GM12878 (cell line): Measurements from ENCODE around the gene FEM1B. TPM values are rescaled to one million over a fixed set of nuclear protein-coding genes. Genes with fewer than 3 reads are reported as not detected.

ENCODE experiments used
- ATAC-seq: fragments of 200-7000 bp; cut with Tn5 transposase; 3 replicates; pipeline ENCODE4 v1.9.1; 2020; ENCODE audit warnings: mild to moderate bottlenecking, moderate library complexity
- BruUV-seq: library from RNA; stranded (reverse); fragments of 400-500 nt; replicated peaks from 2 replicates; lab custom pipeline; 2021; lab: Mats Ljungman, UMichigan
- CTCF ChIA-PET: fragments of 300-600 bp; sonication (Branson Sonifier 250); formaldehyde crosslinking; extraction: SDS; loops from one replicate; lab custom pipeline; 2021; ENCODE audit warnings: inconsistent platforms; lab: Yijun Ruan, JAX
- POLR2A ChIA-PET: fragments of 350-600 bp; formaldehyde crosslinking; extraction: SDS; loops from one replicate; lab custom pipeline; 2021; ENCODE audit warnings: inconsistent platforms; lab: Charles Lee
- RAD21 ChIA-PET: fragments of 300-600 bp; sonication (Branson Sonifier 250); formaldehyde crosslinking; loops from one replicate; lab custom pipeline; 2023; ENCODE audit warnings: antibody characterized with exemption; ENCODE audit not compliant: unreplicated experiment; lab: Charles Lee
- SMC1A ChIA-PET: fragments of 300-600 bp; sonication (Branson Sonifier 250); formaldehyde crosslinking; loops from one replicate; lab custom pipeline; 2023; ENCODE audit not compliant: unreplicated experiment, uncharacterized antibody; lab: Charles Lee
- DNase-seq: peaks from one replicate; pipeline ENCODE4 v3.0.0-alpha.2; 2011; ENCODE audit warnings: low read depth, low spot score
- FAIRE-seq: peaks from 3 replicates; lab custom pipeline; 2011; peaks lifted over from hg19 to GRCh38; lab: Jason Lieb, UNC
- H2AFZ ChIP-seq: 2 replicates; pipeline ENCODE4 v1.6.0; 2011; ENCODE audit warnings: low read depth, low read length, control low read depth; ENCODE audit not compliant: control insufficient read depth
- H3K27ac ChIP-seq: 2 replicates; pipeline ENCODE4 v1.5.1; 2011; ENCODE audit warnings: control low read depth; ENCODE audit not compliant: control insufficient read depth, insufficient read depth
- H3K27me3 ChIP-seq, 2 experiments: replicated peaks in 1 of 2; 2 replicates each; pipeline versions ENCODE4 v1.6.0 to v1.6.1; 2011; ENCODE audit warnings: low read length in 1 of 2; ENCODE audit not compliant: control insufficient read depth in 2 of 2, insufficient read depth in 2 of 2
- H3K36me3 ChIP-seq, 2 experiments: 2 replicates each; pipeline ENCODE4 v1.5.1; 2011; ENCODE audit warnings: low read length in 1 of 2; ENCODE audit not compliant: control insufficient read depth in 2 of 2, insufficient read depth in 2 of 2
- H3K4me1 ChIP-seq: 2 replicates; pipeline ENCODE4 v1.6.1; 2011; ENCODE audit warnings: mild to moderate bottlenecking, low read length, moderate library complexity, mixed read lengths; ENCODE audit not compliant: control insufficient read depth, insufficient read depth
- H3K4me2 ChIP-seq: 2 replicates; pipeline ENCODE4 v1.6.0; 2011; ENCODE audit warnings: control low read depth; ENCODE audit not compliant: control insufficient read depth, insufficient read depth
- H3K4me3 ChIP-seq: fragments of 200-600 bp; sonication (generic); 2 replicates; pipeline ENCODE4 v1.5.1; 2016
- H3K79me2 ChIP-seq: 2 replicates; pipeline ENCODE4 v1.6.0; 2011; ENCODE audit warnings: low read length; ENCODE audit not compliant: control insufficient read depth, insufficient read depth
- H3K9ac ChIP-seq: 2 replicates; pipeline ENCODE4 v1.8.0; 2011; ENCODE audit warnings: low read length, control low read depth, mixed read lengths; ENCODE audit not compliant: control insufficient read depth, insufficient read depth
- H3K9me3 ChIP-seq: replicated peaks from 3 replicates; pipeline ENCODE4 v1.5.1; 2011; ENCODE audit warnings: mild to moderate bottlenecking, low read length; ENCODE audit not compliant: control insufficient read depth, insufficient read depth
- H4K20me1 ChIP-seq: 2 replicates; pipeline ENCODE4 v1.6.0; 2011; ENCODE audit not compliant: control insufficient read depth, insufficient read depth
- BCLAF1 ChIP-seq: fragments of 450-650 bp; IDR thresholded peaks from 2 replicates; pipeline ENCODE4 v1.6.1; 2017; ENCODE audit warnings: antibody characterized with exemption, mild to moderate bottlenecking, moderate library complexity
- BHLHE40 ChIP-seq, 2 experiments: fragments of 450-650 bp in 1 of 2; IDR thresholded peaks; 2 replicates each; pipeline ENCODE4 v1.6.1; 2011 to 2017; ENCODE audit warnings: low read depth in 2 of 2, borderline replicate concordance in 1 of 2, improper control_type of control experiment in 1 of 2, low read length in 1 of 2, mild to moderate bottlenecking in 1 of 2
- MEF2A ChIP-seq: IDR thresholded peaks from 2 replicates; pipeline ENCODE4 v1.6.1; 2011; ENCODE audit warnings: low read depth, mild to moderate bottlenecking, low read length, moderate library complexity; ENCODE audit not compliant: insufficient read depth
- WRNIP1 ChIP-seq: IDR thresholded peaks from 2 replicates; pipeline ENCODE4 v1.6.1; 2011; ENCODE audit warnings: low read depth, low read length, improper control_type of control experiment, borderline replicate concordance
- whole genome bisulfite sequencing: methylation state at CpG from one replicate; pipeline ENCODE4 v1.1.6; 2016; ENCODE audit warnings: low lambda C conversion rate; ENCODE audit not compliant: insufficient replicate concordance, insufficient coverage; ENCODE audit errors: missing lambda C conversion rate; 5-methylcytosine and 5-hydroxymethylcytosine counted together
- in situ Hi-C: fragments of 300-500 bp; cut with MboI; formaldehyde crosslinking; loops from 9 replicates; pipeline ENCODE4 v1.14.3; 2018; ENCODE audit warnings: mixed read lengths
- intact Hi-C: fragments of 100-400 bp; cut with micrococcal nuclease; formaldehyde crosslinking; loops from one replicate; pipeline ENCODE4 v1.14.2; 2022; ENCODE audit not compliant: unreplicated experiment
- polyA plus RNA-seq, 11 experiments: library from polyadenylated mRNA; depleted of rRNA in 4 of 11; unstranded in 6 of 11; stranded (reverse) in 5 of 11; fragments of >200 nt; fragmentation: Nextera tagmentation in 4 of 11; fragmentation: Illumina TruSeq in 1 of 11; extraction: Ambion mirVana in 4 of 11; extraction: Trizol in 1 of 11; gene quantifications; 1 replicate in 1 of 11; 2 replicates in 10 of 11; pipeline versions ENCODE4 v1.2.1 to v1.2.3, GENCODE V29; 2011 to 2016; ENCODE audit warnings: inconsistent platforms in 2 of 11, missing spikeins in 2 of 11, low read depth in 1 of 11
- total RNA-seq, 4 experiments: library from RNA; depleted of rRNA in 3 of 4; stranded (reverse); fragments of >200 nt in 3 of 4; fragmentation: Illumina TruSeq in 1 of 4; extraction: Trizol in 1 of 4; gene quantifications; 2 replicates each; pipeline versions ENCODE4 v1.2.1 to v1.2.3, GENCODE V29; 2013 to 2021

Gene FEM1B
- total and polyA plus RNA-seq, 10 of the 15 experiments (the other 5 are each of a cell fraction or from before 2014, with no cell fraction given), result 5.5 to 61.1 (median 18.2) TPM

DNA sequence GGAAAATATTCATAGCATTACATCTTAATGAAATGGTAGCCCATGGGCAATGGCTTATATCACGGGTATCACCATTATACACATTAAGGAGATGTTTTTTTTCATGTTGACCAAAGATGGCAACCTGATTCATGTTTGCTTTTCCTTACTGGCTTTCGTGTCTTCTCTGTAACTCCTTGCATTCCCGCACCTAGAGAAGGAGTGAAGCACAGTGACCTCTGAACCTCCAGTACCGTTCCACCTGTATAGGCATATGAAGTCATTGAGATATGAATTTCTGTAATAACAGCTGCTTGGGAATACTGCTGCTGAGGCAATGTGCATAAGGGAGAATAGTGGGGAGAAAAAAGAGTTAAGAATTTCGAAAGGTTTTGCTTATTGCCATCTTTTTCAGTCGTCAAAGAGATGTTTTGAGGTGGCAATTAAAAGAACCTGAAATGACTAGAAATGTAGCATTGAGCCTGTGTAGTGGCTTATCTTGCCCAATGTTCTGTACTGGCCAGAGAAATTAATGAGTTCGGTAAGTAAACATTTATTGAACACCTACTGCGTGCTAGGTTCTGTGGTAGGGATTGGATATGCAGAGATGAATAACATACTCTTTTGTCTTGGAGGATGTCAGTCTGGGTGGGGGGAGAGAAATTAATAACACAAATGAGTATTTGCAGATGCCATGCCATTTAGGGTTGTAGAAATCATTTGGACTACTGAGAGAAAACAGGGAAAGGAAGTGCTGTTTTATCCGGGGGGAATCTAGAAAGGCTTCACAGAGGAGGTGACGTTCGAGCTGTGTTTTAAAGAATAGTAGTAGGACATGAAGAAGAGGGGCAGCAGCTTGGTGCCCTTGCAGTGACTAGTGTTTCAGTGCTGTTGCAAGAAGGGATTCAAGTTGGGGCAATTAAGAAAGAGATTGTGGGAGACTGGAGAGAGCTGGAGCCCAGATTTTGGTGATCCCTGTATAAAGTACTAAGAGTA is 2.5 kb downstream of the FEM1B start:
- CTCF ChIA-PET, result interaction anchor here (0.8 to 2.9 kb wide), 8 partner anchors 9 to 36 kb away, joined by 3 to 30 read pairs (median 5); no protein-coding TSS in a partner anchor
- no peak for DNase-seq
- no TSS peak for BruUV-seq
- Histone ChIP-seq H3K9ac (peak overlapping the region; percentile 85), H3K79me2 (peaks cover 74% of the 10 kb centered on the region), H3K27ac (peak overlapping the region; percentile 91), H3K27me3 (no peaks in the 10 kb centered on the region), H3K36me3 (peaks cover 0 to 5% of the 10 kb centered on the region in 2 experiments; a peak in 1 of 4 replicates), H2AFZ (no peak overlapping the region), H3K4me3 (peak overlapping the region; percentile 98), H3K4me1 (peaks cover 5% of the 10 kb centered on the region), H3K4me2 (peak overlapping the region; percentile 85), H4K20me1 (no peaks in the 10 kb centered on the region), H3K9me3 (peaks cover 5% of the 10 kb centered on the region)
- in situ Hi-C loops (no loop called here), intact Hi-C loops (no loop called here)
- TF ChIP-seq MEF2A (no peak), BHLHE40 (IDR thresholded peaks at IDR 0.05; ENCODE audit: borderline replicate concordance in 1 of 2, low read depth in 2 of 2, low read length in 1 of 2) (no peak), BCLAF1 (no peak), WRNIP1 (0 out of 2 replicates have a peak, but pooled peaks have one; percentile 45)
- RAD21 ChIA-PET, result interaction anchor here (0.7 to 3.2 kb wide), 5 partner anchors 12 to 518 kb away, joined by 3 to 11 read pairs (median 3); no protein-coding TSS in a partner anchor
- no peak for FAIRE-seq
- 59% methylated on average over 11 of the region's 11 CpGs for WGBS
- SMC1A ChIA-PET, result interaction anchor here (0.7 to 3.4 kb wide), 11 partner anchors 10 to 620 kb away, joined by 3 to 20 read pairs (median 5); no protein-coding TSS in a partner anchor
- no peak for ATAC-seq
- POLR2A ChIA-PET, result interaction anchor here (0.7 to 1.6 kb wide), 3 partner anchors 14 to 423 kb away, joined by 3 to 7 read pairs (median 3); no protein-coding TSS in a partner anchor
